GM12874 (cell line): ENCODE results near the gene PTPDC1.

ENCODE experiments used
- CTCF ChIP-seq: IDR thresholded peaks from 2 replicates; pipeline ENCODE4 v1.5.1; 2011; ENCODE audit warnings: low read depth, mild to moderate bottlenecking, control low read depth, low read length, moderate library complexity; ENCODE audit not compliant: insufficient read depth

Gene PTPDC1

GRCh38 chr9:94084314-94084713, at the start of gene PTPDC1:
Gene PTPDC1, plus strand, starts transcription at chr9:94084464. Its CDS starts 67 bp downstream, at chr9:94084531.
- no peak for TF ChIP-seq CTCF

GRCh38 chr9:94034511-94034910, 49.8 kb upstream of the PTPDC1 start:
- TF ChIP-seq CTCF: no peak

- no peak for TF ChIP-seq CTCF
Observed at GRCh38 chr9:94039786-94040185, 44.5 kb upstream of the PTPDC1 start.

- TF ChIP-seq CTCF: no peak
Observed at GRCh38 chr9:94042516-94043360, 41.5 kb upstream of the PTPDC1 start.

- no peak for TF ChIP-seq CTCF
Observed at GRCh38 chr9:94054716-94055115, 29.5 kb upstream of the PTPDC1 start.

- no peak for TF ChIP-seq CTCF
Observed at GRCh38 chr9:94056442-94056974, 27.8 kb upstream of the PTPDC1 start.

- TF ChIP-seq CTCF: no peak
Observed at GRCh38 chr9:94057918-94058317, 26.3 kb upstream of the PTPDC1 start.
